MM.1S (cell line): ENCODE data around the gene ZNF747.
"Not testable (repeated sequence)": the region's sequence is repeated elsewhere in the genome, so short reads cannot be mapped to it uniquely, and the experiment has no call there.

Source experiments
- DNase-seq: peaks from one replicate; pipeline ENCODE4 v3.0.0-alpha.2; 2015
- H2AFZ ChIP-seq: fragments of 300-600 bp; sonication (generic); 2 replicates; pipeline ENCODE4 v1.6.0; 2016; ENCODE audit warnings: antibody characterized with exemption, low read length
- H3F3A ChIP-seq: fragments of 300-600 bp; sonication (generic); 2 replicates; pipeline ENCODE4 v1.6.1; 2016; ENCODE audit warnings: mild to moderate bottlenecking, antibody characterized with exemption, low read length, moderate library complexity, mixed read lengths; ENCODE audit not compliant: insufficient read depth
- H3K27ac ChIP-seq: fragments of 300-600 bp; sonication (generic); 2 replicates; pipeline ENCODE4 v1.5.1; 2016; ENCODE audit warnings: mild to moderate bottlenecking, low read length
- H3K27me3 ChIP-seq: fragments of 300-600 bp; sonication (generic); replicated peaks from 2 replicates; pipeline ENCODE4 v1.6.0; 2016; ENCODE audit warnings: low read length; ENCODE audit not compliant: insufficient read depth
- H3K36me3 ChIP-seq: fragments of 300-600 bp; sonication (generic); replicated peaks from 2 replicates; pipeline ENCODE4 v1.6.1; 2016; ENCODE audit warnings: mild to moderate bottlenecking, low read length, mixed read lengths; ENCODE audit not compliant: insufficient read depth
- H3K4me1 ChIP-seq: fragments of 300-600 bp; sonication (generic); 2 replicates; pipeline ENCODE4 v1.6.1; 2016; ENCODE audit warnings: low read length, mixed read lengths
- H3K4me2 ChIP-seq: fragments of 300-600 bp; sonication (generic); 2 replicates; pipeline ENCODE4 v1.6.0; 2016; ENCODE audit warnings: low read depth, low read length
- H3K4me3 ChIP-seq: fragments of 300-600 bp; sonication (generic); 2 replicates; pipeline ENCODE4 v1.5.1; 2016; ENCODE audit warnings: low read length, mixed read lengths
- H3K79me2 ChIP-seq: fragments of 300-600 bp; sonication (generic); 2 replicates; pipeline ENCODE4 v1.6.1; 2016; ENCODE audit warnings: mixed run types, low read length, mixed read lengths
- H3K9ac ChIP-seq: fragments of 300-600 bp; sonication (generic); 2 replicates; pipeline ENCODE4 v1.6.1; 2016; ENCODE audit warnings: low read length, mixed read lengths
- H3K9me2 ChIP-seq: fragments of 300-600 bp; sonication (generic); replicated peaks from 2 replicates; pipeline ENCODE4 v1.6.1; 2016; ENCODE audit warnings: mild to moderate bottlenecking, low read length, mixed read lengths; ENCODE audit not compliant: insufficient read depth
- H3K9me3 ChIP-seq: fragments of 300-600 bp; sonication (generic); replicated peaks from 2 replicates; pipeline ENCODE4 v1.6.1; 2016; ENCODE audit warnings: mild to moderate bottlenecking, low read length, mixed read lengths; ENCODE audit not compliant: insufficient read depth
- H4K20me1 ChIP-seq: fragments of 300-600 bp; sonication (generic); 2 replicates; pipeline ENCODE4 v1.6.1; 2016; ENCODE audit warnings: mild to moderate bottlenecking, low read length, moderate library complexity, mixed read lengths; ENCODE audit not compliant: insufficient read depth
- CTCF ChIP-seq: fragments of 300-600 bp; sonication (generic); IDR thresholded peaks from 2 replicates; pipeline ENCODE4 v1.5.1; 2016; ENCODE audit warnings: antibody characterized with exemption, low read length, mixed read lengths
- EZH2 ChIP-seq: fragments of 300-600 bp; sonication (generic); optimal IDR thresholded peaks from 2 replicates; pipeline ENCODE3; 2017; ENCODE audit warnings: low read depth, mild to moderate bottlenecking, antibody characterized with exemption, low read length, mixed read lengths
- EZH2phosphoT487 ChIP-seq: fragments of 300-600 bp; sonication (generic); IDR thresholded peaks from 2 replicates; pipeline ENCODE4 v1.6.1; 2018; ENCODE audit warnings: antibody characterized with exemption, low read length

Gene ZNF747

GRCh38 chr16:30525844-30526136, 8.9 kb downstream of the ZNF747 start:
- Histone ChIP-seq H3K79me2 (no peaks in the 10 kb centered on the region), H3K9ac (peak overlapping the region; percentile 64; the same call in 1 of the 2 replicates), H3K9me2 (no peaks in the 10 kb centered on the region), H2AFZ (peak overlapping the region; percentile 67), H3K27ac (peak overlapping the region; percentile 13; the same call in 1 of the 2 replicates), H3K4me1 (peaks cover 16% of the 10 kb centered on the region), H3K4me3 (peak overlapping the region; percentile 70), H3K4me2 (peak overlapping the region; percentile 92), H3F3A (peaks cover 16% of the 10 kb centered on the region), H3K9me3 (no peaks in the 10 kb centered on the region), H3K27me3 (no peaks in the 10 kb centered on the region), H4K20me1 (no peaks in the 10 kb centered on the region), H3K36me3 (no peaks in the 10 kb centered on the region)
- TF ChIP-seq EZH2phosphoT487 = no peak
- no peak for TF ChIP-seq CTCF
- no peak for TF ChIP-seq EZH2
- DNase-seq = no peak

GRCh38 chr16:30524575-30525568, 9.8 kb downstream of the ZNF747 start:
- no peaks in the 10 kb centered on the region for H3K9me2 ChIP-seq
- no peak for TF ChIP-seq EZH2phosphoT487
- no peak for TF ChIP-seq CTCF
- TF ChIP-seq EZH2 = no peak
- no peak overlapping the region for H3K27ac ChIP-seq
- H3F3A ChIP-seq = peaks cover 16% of the 10 kb centered on the region
- no peak overlapping the region for H2AFZ ChIP-seq
- no peak overlapping the region for H3K9ac ChIP-seq
- H3K4me2 ChIP-seq = no peak overlapping the region
- no peak overlapping the region for H3K4me3 ChIP-seq
- no peaks in the 10 kb centered on the region for H3K9me3 ChIP-seq
- no peaks in the 10 kb centered on the region for H3K27me3 ChIP-seq
- no peak for DNase-seq
- no peaks in the 10 kb centered on the region for H3K79me2 ChIP-seq
- H3K36me3 ChIP-seq = no peaks in the 10 kb centered on the region
- no peaks in the 10 kb centered on the region for H4K20me1 ChIP-seq
- H3K4me1 ChIP-seq = peaks cover 16% of the 10 kb centered on the region

- peaks cover 16% of the 10 kb centered on the region for H3F3A ChIP-seq
- H3K4me3 ChIP-seq = no peak overlapping the region
- no peaks in the 10 kb centered on the region for H3K79me2 ChIP-seq
- H3K9ac ChIP-seq = no peak overlapping the region
- no peak overlapping the region for H3K27ac ChIP-seq
- peaks cover 13% of the 10 kb centered on the region for H3K4me1 ChIP-seq
- H3K4me2 ChIP-seq = no peak overlapping the region
- TF ChIP-seq EZH2phosphoT487 (no peak), CTCF (no peak), EZH2 (no peak)
- H4K20me1 ChIP-seq = no peaks in the 10 kb centered on the region
- no peak for DNase-seq
- H3K27me3 ChIP-seq = no peaks in the 10 kb centered on the region
- no peaks in the 10 kb centered on the region for H3K9me2 ChIP-seq
- H3K9me3 ChIP-seq = no peaks in the 10 kb centered on the region
- no peak overlapping the region for H2AFZ ChIP-seq
- H3K36me3 ChIP-seq = no peaks in the 10 kb centered on the region
These were observed 10.7 kb downstream of the ZNF747 start for GRCh38 chr16:30523768-30524574.

GRCh38 chr16:30522702-30523463, 11.8 kb downstream of the ZNF747 start:
- H3F3A ChIP-seq, H3K9me2 ChIP-seq, H3K9ac ChIP-seq, H3K27ac ChIP-seq, H3K4me2 ChIP-seq, H4K20me1 ChIP-seq, H2AFZ ChIP-seq, H3K79me2 ChIP-seq, H3K4me1 ChIP-seq, H3K36me3 ChIP-seq, H3K4me3 ChIP-seq, H3K27me3 ChIP-seq, H3K9me3 ChIP-seq, DNase-seq: not testable (repeated sequence)
